ENCODE results near the gene LTBP1.

The LTBP1 gene

DNA sequence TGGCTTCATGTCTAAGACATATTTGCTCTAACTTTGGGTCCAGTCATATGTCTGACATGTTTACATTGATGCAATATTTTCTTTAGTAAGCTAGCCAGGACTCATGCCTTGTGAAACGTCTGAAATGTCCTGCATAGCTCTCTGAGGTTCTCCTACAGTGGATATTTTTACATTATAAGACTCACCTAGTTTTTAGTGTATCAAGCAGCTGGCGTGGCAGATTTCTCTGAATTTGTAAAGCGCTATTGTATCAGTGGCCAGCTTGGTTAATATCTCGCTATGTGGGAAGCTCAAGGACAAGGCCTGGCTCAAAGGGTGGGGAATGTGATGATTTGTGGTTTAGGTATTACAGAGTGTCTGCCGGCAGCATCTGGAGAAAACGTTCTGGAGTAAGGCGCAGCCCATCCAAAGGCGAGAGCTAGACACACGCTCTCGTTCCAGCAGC is 164.3 kb downstream of the LTBP1 start:
- DNase-seq (ENCODE audit: low spot score): no peak

DNA sequence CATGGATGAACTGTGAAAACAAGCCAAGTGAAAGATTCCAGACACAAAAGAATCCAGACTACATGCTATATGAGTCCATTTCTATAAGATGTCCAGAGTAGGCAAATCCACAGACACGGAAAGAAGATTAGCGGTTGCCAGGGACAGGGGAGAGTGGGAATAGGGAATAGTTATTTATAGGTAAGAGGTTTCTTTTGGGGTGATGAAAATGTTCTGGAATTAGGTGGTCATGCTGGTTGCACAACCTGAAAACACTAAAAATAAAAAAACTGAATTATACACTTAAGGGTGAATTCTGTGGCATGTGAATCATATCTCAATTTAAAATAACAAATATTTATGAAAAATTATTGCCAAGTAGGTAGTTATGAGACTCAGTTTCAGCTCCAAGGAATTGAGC is 168.4 kb downstream of the LTBP1 start:
- no peak for DNase-seq (ENCODE audit: low spot score)

DNA sequence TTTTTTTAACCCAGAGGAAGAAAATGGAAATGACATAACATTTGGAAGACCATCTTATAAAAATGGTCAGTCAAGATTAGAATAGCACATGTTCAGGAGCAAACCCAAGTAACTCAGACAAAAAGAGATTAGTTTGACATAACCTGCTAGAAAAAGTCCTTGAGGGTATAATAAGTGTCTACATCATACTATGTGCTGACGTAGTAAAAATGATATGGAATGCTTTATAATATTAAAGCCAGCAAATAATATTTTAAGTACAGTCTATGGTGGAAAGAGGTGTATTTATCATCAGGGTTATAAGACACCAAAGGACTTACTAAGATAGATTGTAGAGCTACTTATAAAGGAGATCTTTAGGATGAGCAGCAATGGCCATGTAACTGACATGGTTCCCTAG is 169.0 kb downstream of the LTBP1 start:
- DNase-seq (ENCODE audit: low spot score): no peak

- DNase-seq (ENCODE audit: low spot score): no peak
Observed at GRCh38 chr2:33116799-33117198, 170.0 kb downstream of the LTBP1 start.

DNA sequence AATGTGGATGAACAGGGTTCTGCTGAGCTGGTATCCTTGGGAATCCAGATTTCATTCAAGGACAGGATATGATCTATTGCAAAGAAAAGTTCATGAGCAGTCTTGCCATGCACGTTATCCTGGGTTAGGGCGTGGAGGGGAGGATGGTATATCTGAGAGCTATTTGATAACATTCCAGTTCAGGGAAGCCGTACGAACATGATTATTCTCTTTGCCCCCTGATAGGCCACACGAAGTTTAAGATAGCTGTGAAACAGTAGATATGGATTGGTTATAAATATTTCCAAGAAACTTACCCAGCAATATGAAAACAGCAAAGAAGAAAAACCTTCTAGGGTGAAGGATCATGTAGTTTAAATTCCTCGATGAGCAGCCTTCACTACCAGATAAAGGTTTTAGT is 171.9 kb downstream of the LTBP1 start:
- DNase-seq (ENCODE audit: low spot score): no peak

DNA sequence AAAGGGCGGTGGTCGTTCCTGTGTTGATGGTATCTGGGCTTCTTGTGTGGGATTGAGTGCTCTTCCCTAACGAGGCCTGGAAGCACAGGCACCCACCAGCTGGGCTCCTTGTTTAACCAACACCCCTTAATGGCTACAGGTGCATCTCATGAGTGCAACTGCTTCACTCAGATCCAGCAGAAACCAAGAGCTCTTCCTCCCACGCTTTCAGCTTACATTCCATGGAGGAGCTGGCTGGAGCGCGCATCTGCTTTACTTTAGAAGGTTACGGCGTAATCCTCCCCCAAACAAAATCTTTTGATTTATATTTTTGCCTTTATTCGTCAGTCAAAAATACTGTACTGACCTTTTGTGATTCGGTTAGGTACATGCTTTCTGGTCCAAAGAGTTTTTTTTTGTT is 174.7 kb downstream of the LTBP1 start:
- no peak for DNase-seq (ENCODE audit: low spot score)

GRCh38 chr2:33121925-33122324 is 175.2 kb downstream of the LTBP1 start:
- no peak for DNase-seq (ENCODE audit: low spot score)

DNA sequence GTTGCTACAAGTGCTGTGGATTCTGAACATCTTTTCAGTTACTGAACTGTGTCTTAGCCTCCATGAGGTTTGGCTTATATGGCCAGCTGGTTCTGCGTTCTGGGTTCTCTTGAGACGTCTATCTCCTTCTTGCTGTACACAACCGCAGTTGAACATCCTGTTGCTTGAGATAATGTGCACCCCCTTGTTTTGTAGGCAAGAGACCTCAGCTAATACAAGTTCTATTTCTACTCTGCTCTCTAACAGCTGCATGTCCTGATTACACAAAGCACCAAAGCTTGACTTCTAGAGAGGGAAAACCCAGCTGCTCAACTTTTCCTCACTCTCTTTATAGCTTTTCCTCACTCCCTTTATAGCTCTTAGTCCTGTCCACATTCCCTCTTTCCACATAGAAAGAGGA is 176.0 kb downstream of the LTBP1 start:
- DNase-seq (ENCODE audit: low spot score): no peak

DNA sequence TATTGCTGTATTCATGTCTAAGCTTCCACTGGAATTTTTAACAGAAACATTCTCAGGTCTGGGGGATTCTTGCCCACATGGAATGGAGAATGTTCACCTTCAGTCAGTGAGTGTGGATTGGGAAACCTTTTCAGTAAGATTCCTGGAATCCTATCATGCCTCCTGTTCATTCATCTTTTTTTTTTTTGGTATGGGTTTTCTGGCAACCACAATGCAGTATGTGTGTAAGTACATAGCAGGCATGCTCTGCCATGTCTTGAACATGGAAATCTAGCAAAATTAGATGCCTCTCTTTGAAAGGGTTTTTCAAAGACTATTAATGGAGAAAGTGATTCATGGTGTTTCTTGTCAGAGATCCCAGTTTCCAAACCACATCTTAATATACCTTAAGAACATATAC is 176.5 kb downstream of the LTBP1 start:
- DNase-seq (ENCODE audit: low spot score): no peak

DNA sequence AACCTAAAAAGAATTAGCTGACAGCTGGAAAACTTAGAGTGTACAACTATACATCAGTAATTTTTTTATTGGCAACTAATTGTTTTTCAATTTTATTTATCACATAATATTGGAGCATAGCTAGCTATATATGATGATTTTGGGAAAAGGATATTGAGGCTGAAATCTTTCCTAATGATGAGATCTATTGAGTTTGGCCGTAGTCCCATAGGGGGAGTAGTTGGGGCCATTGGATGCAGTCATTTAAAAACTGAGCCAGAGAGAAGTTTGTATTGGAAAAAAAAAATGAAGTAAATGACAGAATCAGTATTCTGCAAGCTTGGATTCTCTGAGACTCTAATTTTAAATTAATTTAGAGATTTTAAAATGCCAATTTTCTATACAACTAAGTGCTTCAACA is 179.8 kb downstream of the LTBP1 start:
- no peak for DNase-seq (ENCODE audit: low spot score)

- no peak for DNase-seq (ENCODE audit: low spot score)
Observed at GRCh38 chr2:33126958-33127357, 180.2 kb downstream of the LTBP1 start.

DNA sequence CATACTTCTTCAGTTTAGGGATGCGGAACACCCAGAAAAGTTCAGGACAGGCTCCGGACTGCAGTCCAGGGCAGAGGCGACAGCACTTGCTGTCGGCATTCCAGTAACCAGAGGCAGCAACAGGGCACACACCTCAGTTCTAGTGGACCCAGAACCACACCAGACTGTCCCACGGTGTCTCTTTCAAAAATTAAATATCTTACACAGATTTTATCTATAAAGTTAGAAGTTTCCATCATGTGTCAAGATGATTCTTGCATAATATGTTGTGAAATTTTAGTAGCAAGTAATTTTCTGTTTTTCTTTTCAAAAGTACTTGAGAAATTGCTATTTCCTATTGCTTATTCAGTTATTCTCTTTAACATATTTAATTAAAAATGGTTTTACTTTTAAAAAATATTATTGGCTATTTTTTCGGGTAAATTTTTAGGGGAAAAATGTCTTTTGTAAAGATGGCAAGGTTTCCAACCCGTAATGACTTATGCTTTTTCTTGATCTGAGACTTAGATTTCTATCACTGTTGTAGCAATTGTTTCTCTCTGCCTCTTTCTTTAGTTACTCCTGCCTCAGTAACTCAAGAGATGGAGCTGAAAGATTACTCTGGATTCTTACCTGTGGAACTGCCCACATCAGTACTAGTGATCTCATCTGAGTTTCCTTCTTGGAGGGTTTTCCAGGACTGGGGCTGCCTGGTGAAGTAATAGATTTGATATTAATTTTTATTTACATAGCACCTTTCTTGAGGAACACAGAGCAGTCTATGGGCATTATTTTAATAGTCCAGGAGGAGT is 182.7 kb downstream of the LTBP1 start:
- no peak for DNase-seq (ENCODE audit: low spot score)

DNA sequence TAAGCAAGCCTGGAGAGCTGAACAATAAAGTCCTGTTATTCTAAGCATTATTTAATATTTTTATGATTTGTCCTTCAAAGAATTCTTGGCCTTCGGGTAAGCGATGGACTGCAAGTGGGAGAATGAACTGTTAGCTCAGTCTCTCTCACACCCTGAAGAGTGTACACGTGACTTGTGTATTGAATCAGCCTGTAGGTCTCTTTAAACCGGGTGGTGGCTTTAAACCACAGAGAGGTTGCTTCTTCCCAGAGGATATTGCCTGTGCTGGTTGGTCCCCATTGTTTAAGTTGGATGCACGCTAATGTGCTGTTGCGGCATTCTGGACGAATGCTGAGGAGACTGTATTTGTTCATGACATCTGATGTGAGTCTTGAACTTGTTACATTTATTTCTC is 183.3 kb downstream of the LTBP1 start:
- no peak for DNase-seq (ENCODE audit: low spot score)

DNA sequence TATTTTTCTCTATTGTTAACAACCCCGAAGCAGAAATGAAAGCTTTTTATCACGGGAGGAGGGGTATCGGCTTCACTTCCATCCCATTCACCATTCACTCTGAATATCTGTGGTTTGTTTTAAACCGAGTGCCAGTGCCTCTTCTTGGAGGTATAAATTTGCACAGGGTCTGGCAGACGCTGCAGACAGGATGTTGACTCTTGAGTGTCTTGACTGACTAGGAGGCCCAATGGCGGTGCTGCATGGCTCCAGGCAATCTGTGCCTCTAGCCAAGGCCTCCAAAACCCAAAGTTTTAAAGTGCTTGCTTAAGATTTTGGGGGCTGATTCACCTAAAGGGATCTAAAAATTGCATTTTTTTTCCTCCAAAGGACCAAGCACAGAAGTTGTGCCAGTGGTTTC is 183.8 kb downstream of the LTBP1 start:
- DNase-seq (ENCODE audit: low spot score): no peak

GRCh38 chr2:33131111-33131510 is 184.4 kb downstream of the LTBP1 start:
- DNase-seq (ENCODE audit: low spot score): no peak

DNA sequence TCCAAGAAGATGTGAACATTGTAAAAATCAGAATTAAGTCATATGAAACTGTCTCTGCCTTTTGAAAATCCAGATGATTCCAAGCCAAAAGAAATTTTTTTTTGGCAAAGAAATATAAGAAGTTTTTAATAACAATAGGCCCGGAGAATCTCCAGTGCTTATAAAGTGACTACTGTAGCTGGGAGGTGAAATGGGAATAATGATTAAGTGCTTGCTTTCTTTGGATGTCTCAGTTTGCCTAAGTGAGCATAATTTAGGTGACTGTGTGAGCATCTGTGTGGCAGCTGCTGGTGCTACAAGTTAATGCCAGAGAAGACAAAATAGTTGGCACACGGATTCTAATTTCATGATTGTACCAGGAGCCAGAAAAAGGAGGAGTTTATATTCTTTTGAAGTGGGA is 185.0 kb downstream of the LTBP1 start:
- no peak for DNase-seq (ENCODE audit: low spot score)

DNA sequence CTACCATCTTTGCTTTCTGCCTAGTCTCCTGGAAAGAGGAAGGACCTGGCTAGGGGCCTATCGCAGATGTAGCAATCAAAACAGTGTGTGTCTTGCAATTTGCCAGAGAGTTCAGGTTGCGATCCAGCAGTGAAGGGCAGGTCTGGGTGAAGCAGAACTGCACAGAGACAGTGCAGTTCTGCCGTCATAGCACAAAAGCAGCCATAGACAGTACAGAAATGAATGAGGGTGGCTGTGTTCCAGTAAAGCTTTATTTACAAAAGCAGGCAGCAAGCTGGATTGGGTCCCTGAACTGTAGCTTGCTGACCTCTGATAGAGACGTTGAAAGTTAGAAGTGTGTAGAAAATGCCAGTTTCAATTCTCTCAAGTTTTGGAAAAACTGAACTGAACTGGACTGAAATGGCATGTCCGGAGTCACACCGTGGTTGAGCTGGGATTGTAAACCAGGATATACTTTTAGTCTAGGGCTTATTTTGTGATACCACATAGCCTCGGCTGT is 186.8 kb downstream of the LTBP1 start:
- peak; percentile 7 for DNase-seq (ENCODE audit: low spot score)

GRCh38 chr2:33134086-33134771 is 187.5 kb downstream of the LTBP1 start:
- peak; percentile 72 for DNase-seq (ENCODE audit: low spot score)

DNA sequence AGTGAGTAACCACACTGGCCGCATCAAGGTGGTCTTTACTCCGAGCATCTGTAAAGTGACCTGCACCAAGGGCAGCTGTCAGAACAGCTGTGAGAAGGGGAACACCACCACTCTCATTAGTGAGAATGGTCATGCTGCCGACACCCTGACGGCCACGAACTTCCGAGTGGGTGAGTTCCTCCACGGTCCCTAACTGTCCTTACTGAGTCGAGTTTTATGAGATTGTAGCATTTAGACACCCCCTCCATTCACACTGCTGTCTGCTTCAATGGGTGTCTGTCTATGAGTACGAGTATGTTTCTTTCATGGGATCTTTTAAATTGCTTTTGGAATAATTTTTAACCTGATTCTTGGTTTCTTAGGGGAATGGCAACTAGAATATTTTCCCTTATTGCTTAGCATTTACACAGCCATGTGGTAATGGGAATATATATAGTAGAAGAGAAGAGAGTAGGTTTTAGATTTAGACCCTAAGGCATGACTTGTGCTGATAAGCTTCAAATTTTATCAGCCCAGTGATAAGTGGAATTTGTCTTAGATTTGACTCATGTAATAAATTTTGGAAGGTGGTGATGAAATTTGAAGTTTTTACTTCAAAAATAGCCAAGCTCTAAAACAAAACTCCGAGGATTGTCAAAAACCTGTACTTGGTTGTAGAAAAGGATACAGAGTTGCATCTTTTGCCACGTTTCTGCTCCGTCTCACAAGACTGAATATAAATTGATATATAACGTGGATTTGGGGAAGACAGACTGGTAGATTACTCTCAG is 188.2 kb downstream of the LTBP1 start:
- DNase-seq (ENCODE audit: low spot score): peak; percentile 32

GRCh38 chr2:33135645-33136044 is 188.9 kb downstream of the LTBP1 start:
- DNase-seq (ENCODE audit: low spot score): no peak

GRCh38 chr2:33136056-33136455 is 189.3 kb downstream of the LTBP1 start:
- no peak for DNase-seq (ENCODE audit: low spot score)

DNA sequence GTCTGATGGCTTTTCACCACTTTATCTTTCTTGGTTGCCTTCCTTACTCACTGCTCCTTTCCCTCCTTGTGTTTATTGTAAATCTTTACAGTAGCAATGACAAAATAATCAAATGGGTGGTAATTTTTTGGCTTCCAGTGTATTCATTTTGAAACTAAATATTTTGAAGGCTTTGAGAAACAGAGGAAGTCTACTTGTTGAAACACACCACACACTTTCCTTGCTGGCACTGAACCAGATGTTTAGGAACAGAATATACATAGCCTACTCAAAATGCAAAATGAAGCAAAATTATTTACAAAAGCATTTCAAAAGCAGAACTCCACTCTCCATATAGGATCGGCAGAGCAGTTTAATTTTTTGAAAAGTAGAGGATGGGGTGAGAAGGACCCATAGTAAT is 189.8 kb downstream of the LTBP1 start:
- DNase-seq (ENCODE audit: low spot score): no peak

DNA sequence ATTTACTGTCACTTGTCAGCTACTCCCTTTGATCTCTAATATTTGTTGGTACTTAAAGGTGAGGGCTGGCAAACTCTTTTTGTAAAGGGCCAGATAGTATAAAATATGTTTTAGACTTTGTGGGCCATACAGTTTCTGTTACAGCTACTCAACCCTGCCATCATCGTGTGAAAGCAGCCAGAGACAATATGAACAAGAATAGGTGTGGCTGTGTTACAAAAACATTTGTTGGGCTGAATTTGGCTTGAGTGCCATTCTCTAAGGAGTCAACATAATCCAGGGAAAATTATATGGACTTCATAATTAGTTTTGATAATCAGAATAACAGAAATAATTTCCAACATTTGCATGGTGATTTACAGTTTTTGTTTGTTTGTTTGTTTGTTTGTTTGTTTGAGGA is 190.6 kb downstream of the LTBP1 start:
- no peak for DNase-seq (ENCODE audit: low spot score)

All from Ammon's horn (tissue), 1 donor.